CD4-positive, alpha-beta T cell (primary cell): ENCODE measurements around the gene CALHM2. TPM values are rescaled to one million over a fixed set of nuclear protein-coding genes. Genes with fewer than 3 reads are reported as not detected.
A peak's percentile ranks its signal among the peaks of the same experiment; 100 is the strongest.
"Not testable (repeated sequence)": the region's sequence is repeated elsewhere in the genome, so short reads cannot be mapped to it uniquely, and the experiment has no call there.

Experiments used
- ATAC-seq: fragments of 200-7000 bp; cut with Tn5 transposase; one replicate; pipeline ENCODE4 v1.10.0; 2022; ENCODE audit warnings: mild to moderate bottlenecking; ENCODE audit not compliant: poor library complexity
- CTCF ChIA-PET: fragments of 350-600 bp; sonication (Branson Sonifier 250); formaldehyde crosslinking; loops from one replicate; lab custom pipeline; 2021; ENCODE audit warnings: antibody characterized with exemption, inconsistent platforms; lab: Charles Lee
- POLR2A ChIA-PET: fragments of 350-600 bp; sonication (Branson Sonifier 250); formaldehyde crosslinking; loops from one replicate; lab custom pipeline; 2021; ENCODE audit warnings: antibody characterized with exemption, inconsistent platforms; lab: Charles Lee
- DNase-seq, 14 experiments: peaks; one replicate each; pipeline ENCODE4 v3.0.0-alpha.2; 2013 to 2020; ENCODE audit warnings: mixed read lengths in 2 of 14
- H3K27ac ChIP-seq, 2 donors: one replicate each; pipeline versions ENCODE4 v1.5.1 to v1.7.0; 2013; ENCODE audit warnings: low read length in 2 of 2, low read depth in 1 of 2, mild to moderate bottlenecking in 1 of 2
- H3K27me3 ChIP-seq, 2 experiments: 1 replicate in 1 of 2; 2 replicates in 1 of 2; pipeline versions ENCODE4 v1.6.1 to v1.7.0; 2013; ENCODE audit warnings: low read length in 2 of 2, control low read depth in 1 of 2, mild to moderate bottlenecking in 1 of 2, moderate library complexity in 1 of 2; ENCODE audit not compliant: insufficient read depth in 2 of 2, control insufficient read depth in 1 of 2
- H3K36me3 ChIP-seq: one replicate; pipeline ENCODE4 v1.6.1; 2013; ENCODE audit warnings: low read length, control low read depth; ENCODE audit not compliant: insufficient read depth
- H3K4me1 ChIP-seq: one replicate; pipeline ENCODE4 v1.6.1; 2013; ENCODE audit warnings: low read length, control low read depth; ENCODE audit not compliant: insufficient read depth
- H3K4me3 ChIP-seq: one replicate; pipeline ENCODE4 v1.5.1; 2013; ENCODE audit warnings: mild to moderate bottlenecking, low read length, moderate library complexity
- H3K9me3 ChIP-seq, 2 experiments: 1 replicate in 1 of 2; 2 replicates in 1 of 2; pipeline versions ENCODE4 v1.6.1 to v1.7.0; 2013; ENCODE audit warnings: low read length in 2 of 2, mild to moderate bottlenecking in 2 of 2, control low read depth in 1 of 2, moderate library complexity in 1 of 2; ENCODE audit not compliant: control insufficient read depth in 1 of 2, insufficient read depth in 1 of 2
- H3K27ac Mint-ChIP-seq: one replicate; pipeline ENCODE4 v1.8.0; 2020; ENCODE audit warnings: mixed read lengths
- H3K27me3 Mint-ChIP-seq: one replicate; pipeline ENCODE4 v1.8.0; 2021; ENCODE audit warnings: mixed read lengths
- H3K36me3 Mint-ChIP-seq: one replicate; pipeline ENCODE4 v1.8.0; 2021; ENCODE audit warnings: low read depth, mixed read lengths
- H3K4me1 Mint-ChIP-seq: one replicate; pipeline ENCODE4 v1.8.0; 2021; ENCODE audit warnings: low read depth, mixed read lengths
- H3K4me3 Mint-ChIP-seq: one replicate; pipeline ENCODE4 v1.8.0; 2020; ENCODE audit warnings: mild to moderate bottlenecking, mixed read lengths
- H3K9me3 Mint-ChIP-seq: one replicate; pipeline ENCODE4 v1.8.0; 2020; ENCODE audit warnings: mixed read lengths
- CTCF ChIP-seq: fragments of 200-600 bp; IDR thresholded peaks from one replicate; pipeline ENCODE4 v1.8.0; 2022; ENCODE audit warnings: antibody characterized with exemption, mild to moderate bottlenecking
- intact Hi-C, 2 experiments: fragments of 100-400 bp; cut with DNase I in 1 of 2; cut with micrococcal nuclease in 1 of 2; formaldehyde crosslinking; loops; one replicate each; pipeline versions ENCODE4 v1.15.1 to v1.9.0; 2023 to 2025; cut with DNase I, micrococcal nuclease
- total RNA-seq, 174 experiments: library from RNA in 2 of 174; stranded (reverse) in 2 of 174; gene quantifications; one replicate each; pipeline ENCODE4 v1.2.3 and lab custom pipeline; 2021 to 2026

CALHM2 gene
- total RNA-seq, 2 experiments from 2014 or later, result 3.1 to 4.0 TPM

- Histone ChIP-seq H3K27me3 (no peaks in the 10 kb centered on the region), H3K27ac (no peak overlapping the region), H3K36me3 (no peaks in the 10 kb centered on the region), H3K4me1 (peaks cover 15% of the 10 kb centered on the region), H3K9me3 (no peaks in the 10 kb centered on the region), H3K4me3 (no peak overlapping the region)
- ATAC-seq (no peak), DNase-seq (no peak)
- Mint-ChIP-seq H3K9me3 (no peaks in the 10 kb centered on the region), H3K27ac (no peak overlapping the region), H3K36me3 (no peaks in the 10 kb centered on the region), H3K4me3 (no peak overlapping the region), H3K27me3 (peaks cover 11% of the 10 kb centered on the region), H3K4me1 (peaks cover 16% of the 10 kb centered on the region)
- POLR2A ChIA-PET, result no interaction called here
- CTCF ChIA-PET, result no interaction called here
- no peak for TF ChIP-seq CTCF
- intact Hi-C loops, result loop anchor here (5.0 kb wide), 1 partner anchor 570 kb away; the partner anchor contains the start of gene CNNM2 (in 2 of the 2)
Measured at GRCh38 chr10:103487410-103487708, 35.2 kb upstream of the CALHM2 start.

GRCh38 chr10:103486635-103487409 lies 34.7 kb upstream of the CALHM2 start:
- H3K36me3 Mint-ChIP-seq, H3K36me3 ChIP-seq, H3K27me3 Mint-ChIP-seq, POLR2A ChIA-PET, DNase-seq, H3K27me3 ChIP-seq, H3K9me3 ChIP-seq, H3K27ac ChIP-seq, ATAC-seq, H3K9me3 Mint-ChIP-seq, H3K4me3 Mint-ChIP-seq, H3K4me3 ChIP-seq, H3K27ac Mint-ChIP-seq: not testable (repeated sequence)
- H3K4me1 Mint-ChIP-seq, result peaks cover 14% of the 10 kb centered on the region
- H3K4me1 ChIP-seq, result peaks cover 15% of the 10 kb centered on the region
- CTCF ChIA-PET, result interaction anchor here (1.2 to 1.5 kb wide), 2 partner anchors 68 to 71 kb away, joined by 4 to 6 read pairs; no protein-coding TSS in a partner anchor
- intact Hi-C loops, result loop anchor here (5.0 kb wide), 1 partner anchor 570 kb away; the partner anchor contains the start of gene CNNM2 (in 2 of the 2)

- ChIA-PET POLR2A (no interaction called here), CTCF (interaction anchor here (0.6 kb wide), 1 partner anchor 23 kb away, joined by 5 read pairs; no protein-coding TSS in a partner anchor)
- ATAC-seq, result peak; percentile 78
- no peaks in the 10 kb centered on the region for H3K36me3 ChIP-seq
- Mint-ChIP-seq H3K4me1 (peaks cover 5% of the 10 kb centered on the region), H3K9me3 (no peaks in the 10 kb centered on the region), H3K4me3 (no peak overlapping the region), H3K27ac (no peak overlapping the region), H3K36me3 (no peaks in the 10 kb centered on the region), H3K27me3 (no peaks in the 10 kb centered on the region)
- peak in 5 of 14 experiments; percentile 15 to 84 (median 81) for DNase-seq
- peak; percentile 90 for TF ChIP-seq CTCF
- H3K4me1 ChIP-seq, result peaks cover 7% of the 10 kb centered on the region
- H3K4me3 ChIP-seq, result no peak overlapping the region
- H3K27me3 ChIP-seq, result no peaks in the 10 kb centered on the region
- intact Hi-C loops, result loop anchor here (1.0 to 5.0 kb wide), 3 partner anchors 35 to 647 kb away; no protein-coding TSS in a partner anchor
- H3K27ac ChIP-seq, result no peak overlapping the region
- no peaks in the 10 kb centered on the region for H3K9me3 ChIP-seq
Measured at GRCh38 chr10:103481974-103482531, 29.9 kb upstream of the CALHM2 start.
